Lower leg skin (tissue), 4 donors: ENCODE measurements around the gene NAXD. TPM values are rescaled to one million over a fixed set of nuclear protein-coding genes. Genes with fewer than 3 reads are reported as not detected.
A peak's percentile ranks its signal among the peaks of the same experiment; 100 is the strongest.
"Not testable (repeated sequence)": the region's sequence is repeated elsewhere in the genome, so short reads cannot be mapped to it uniquely, and the experiment has no call there.

Experiments used
- DNase-seq, 2 donors: peaks; one replicate each; pipeline ENCODE4 v3.0.0-alpha.2; 2019; ENCODE audit warnings: low spot score in 2 of 2
- H3K4me3 ChIP-seq: fragments of 200-600 bp; sonication (generic); 2 replicates; pipeline ENCODE4 v1.5.1; 2017; ENCODE audit warnings: mild to moderate bottlenecking, low read depth; ENCODE audit not compliant: poor library complexity, severe bottlenecking
- POLR2A ChIP-seq, 2 donors: fragments of 450-650 bp; IDR thresholded peaks; one replicate each; pipeline ENCODE4 v1.6.1; 2016 to 2017; ENCODE audit warnings: antibody characterized with exemption in 2 of 2, mild to moderate bottlenecking in 1 of 2, moderate library complexity in 1 of 2
- WGBS, 2 donors: methylation state at CpG; one replicate each; pipeline ENCODE4 v1.1.5; 2018; 5-methylcytosine and 5-hydroxymethylcytosine counted together
- intact Hi-C: fragments of 100-400 bp; cut with DNase I; formaldehyde crosslinking; loops from one replicate; pipeline ENCODE4 v1.15.0; 2023; ENCODE audit warnings: low total_unique reads
- total RNA-seq, 4 donors: library from RNA; depleted of rRNA; stranded (reverse); fragments of >200 nt; gene quantifications; one replicate each; pipeline ENCODE4 v1.1.0, GENCODE V29; 2016
- TF ChIP-seq, protein P1 (sequence below), 3 donors: fragments of 450-650 bp; IDR thresholded peaks; one replicate each; pipeline ENCODE4 v1.5.1; 2016; ENCODE audit warnings: antibody characterized with exemption in 3 of 3, mild to moderate bottlenecking in 3 of 3, moderate library complexity in 2 of 3

NAXD gene
- 10 to 100 TPM; 32.7 to 34.5 (median 33.6) TPM for total RNA-seq

GRCh38 chr13:110615322-110616102, at the start of gene NAXD:
Gene NAXD (plus strand): TSS chr13:110615545. CDS start chr13:110615602, 57 bp downstream.
- intact Hi-C loops, result no loop called here
- TF ChIP-seq, protein P1, sequence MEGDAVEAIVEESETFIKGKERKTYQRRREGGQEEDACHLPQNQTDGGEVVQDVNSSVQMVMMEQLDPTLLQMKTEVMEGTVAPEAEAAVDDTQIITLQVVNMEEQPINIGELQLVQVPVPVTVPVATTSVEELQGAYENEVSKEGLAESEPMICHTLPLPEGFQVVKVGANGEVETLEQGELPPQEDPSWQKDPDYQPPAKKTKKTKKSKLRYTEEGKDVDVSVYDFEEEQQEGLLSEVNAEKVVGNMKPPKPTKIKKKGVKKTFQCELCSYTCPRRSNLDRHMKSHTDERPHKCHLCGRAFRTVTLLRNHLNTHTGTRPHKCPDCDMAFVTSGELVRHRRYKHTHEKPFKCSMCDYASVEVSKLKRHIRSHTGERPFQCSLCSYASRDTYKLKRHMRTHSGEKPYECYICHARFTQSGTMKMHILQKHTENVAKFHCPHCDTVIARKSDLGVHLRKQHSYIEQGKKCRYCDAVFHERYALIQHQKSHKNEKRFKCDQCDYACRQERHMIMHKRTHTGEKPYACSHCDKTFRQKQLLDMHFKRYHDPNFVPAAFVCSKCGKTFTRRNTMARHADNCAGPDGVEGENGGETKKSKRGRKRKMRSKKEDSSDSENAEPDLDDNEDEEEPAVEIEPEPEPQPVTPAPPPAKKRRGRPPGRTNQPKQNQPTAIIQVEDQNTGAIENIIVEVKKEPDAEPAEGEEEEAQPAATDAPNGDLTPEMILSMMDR (IDR thresholded peaks at IDR 0.05), result no peak
- no peak for TF ChIP-seq POLR2A (IDR thresholded peaks at IDR 0.05)
- DNase-seq, result peak; percentile 88 to 98
- WGBS, 2 donors, result 1 to 2% methylated on average over 61 to 86 of the region's 95 CpGs
- H3K4me3 ChIP-seq, result peak within 1 kb of the TSS; percentile 91

GRCh38 chr13:110566171-110566570, 49.2 kb upstream of the NAXD start:
- TF ChIP-seq, protein P1 (IDR thresholded peaks at IDR 0.05), result no peak
- TF ChIP-seq POLR2A (IDR thresholded peaks at IDR 0.05), result no peak
- WGBS, 2 donors, result 90 to 92% methylated on average over 9 of the region's 9 CpGs
- peak in 1 of 2 donors; percentile 21 for DNase-seq
- H3K4me3 ChIP-seq, result no peak overlapping the region
- intact Hi-C loops, result no loop called here

DNA sequence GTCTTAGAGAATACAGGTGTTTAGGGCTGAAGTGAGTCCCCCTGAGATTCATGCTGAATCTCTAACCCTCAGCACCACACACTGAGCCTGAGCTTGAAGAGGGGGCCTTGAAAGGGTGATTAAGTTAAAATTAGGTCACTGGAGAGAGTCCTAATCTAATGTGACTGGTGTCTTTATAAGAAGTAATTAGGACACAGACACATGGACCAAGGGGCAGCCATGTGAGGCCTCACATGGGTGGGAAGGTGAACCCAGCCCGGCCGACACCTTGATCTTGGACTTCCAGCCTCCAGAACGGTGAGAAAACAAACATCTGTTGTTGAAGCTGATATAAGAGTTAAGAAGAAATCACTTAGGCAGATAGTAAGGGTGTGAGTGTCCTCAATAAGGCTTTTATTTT, 46.7 kb upstream of the NAXD start:
- intact Hi-C loops, result no loop called here
- 84 to 95% methylated on average over 3 of the region's 3 CpGs for WGBS, 2 donors

GRCh38 chr13:110569962-110570361, 45.4 kb upstream of the NAXD start:
- peak in 1 of 2 donors; percentile 59 for DNase-seq
- H3K4me3 ChIP-seq, intact Hi-C loops: not testable (repeated sequence)
- 77 to 82% methylated on average over 7 of the region's 7 CpGs for WGBS, 2 donors

More for the DNA sequence above, 46.7 kb upstream of the NAXD start:
- no peak overlapping the region for H3K4me3 ChIP-seq
- DNase-seq, result peak in 1 of 2 donors; percentile 56
- TF ChIP-seq POLR2A (IDR thresholded peaks at IDR 0.05), result no peak
- TF ChIP-seq, protein P1 (IDR thresholded peaks at IDR 0.05), result no peak

GRCh38 chr13:110570886-110571285, 44.5 kb upstream of the NAXD start:
- intact Hi-C loops, result no loop called here
- WGBS, 2 donors, result 70 to 75% methylated on average over 10 of the region's 10 CpGs
- peak in 1 of 2 donors; percentile 42 for DNase-seq
- H3K4me3 ChIP-seq, result no peak overlapping the region
- TF ChIP-seq POLR2A (IDR thresholded peaks at IDR 0.05), result no peak
- TF ChIP-seq, protein P1 (IDR thresholded peaks at IDR 0.05), result no peak

- intact Hi-C loops, result no loop called here
- no peak overlapping the region for H3K4me3 ChIP-seq
- TF ChIP-seq POLR2A (IDR thresholded peaks at IDR 0.05), result no peak
- TF ChIP-seq, protein P1 (IDR thresholded peaks at IDR 0.05), result no peak
- WGBS, 2 donors, result 77 to 84% methylated on average over 18 to 20 of the region's 20 CpGs
- no peak for DNase-seq
These were observed 43.2 kb upstream of the NAXD start for GRCh38 chr13:110571896-110572777.
